H4 (cell line): ENCODE measurements around the gene LYL1. TPM values are rescaled to one million over a fixed set of nuclear protein-coding genes. Genes with fewer than 3 reads are reported as not detected.

Experiments used
- DNase-seq: peaks from one replicate; pipeline ENCODE4 v3.0.0-alpha.2; 2015; ENCODE audit warnings: low spot score
- total RNA-seq: library from RNA; depleted of rRNA; stranded (reverse); fragments of >200 nt; shearing (Covaris generic); gene quantifications from 2 replicates; pipeline ENCODE4 v1.2.3, GENCODE V29; 2014

Gene LYL1
- total RNA-seq, 1 experiment from 2014 or later = not detected

GRCh38 chr19:13073263-13073662 is 29.4 kb downstream of the LYL1 start:
- DNase-seq = no peak

GRCh38 chr19:13072188-13072908 is 30.3 kb downstream of the LYL1 start:
- no peak for DNase-seq

DNA sequence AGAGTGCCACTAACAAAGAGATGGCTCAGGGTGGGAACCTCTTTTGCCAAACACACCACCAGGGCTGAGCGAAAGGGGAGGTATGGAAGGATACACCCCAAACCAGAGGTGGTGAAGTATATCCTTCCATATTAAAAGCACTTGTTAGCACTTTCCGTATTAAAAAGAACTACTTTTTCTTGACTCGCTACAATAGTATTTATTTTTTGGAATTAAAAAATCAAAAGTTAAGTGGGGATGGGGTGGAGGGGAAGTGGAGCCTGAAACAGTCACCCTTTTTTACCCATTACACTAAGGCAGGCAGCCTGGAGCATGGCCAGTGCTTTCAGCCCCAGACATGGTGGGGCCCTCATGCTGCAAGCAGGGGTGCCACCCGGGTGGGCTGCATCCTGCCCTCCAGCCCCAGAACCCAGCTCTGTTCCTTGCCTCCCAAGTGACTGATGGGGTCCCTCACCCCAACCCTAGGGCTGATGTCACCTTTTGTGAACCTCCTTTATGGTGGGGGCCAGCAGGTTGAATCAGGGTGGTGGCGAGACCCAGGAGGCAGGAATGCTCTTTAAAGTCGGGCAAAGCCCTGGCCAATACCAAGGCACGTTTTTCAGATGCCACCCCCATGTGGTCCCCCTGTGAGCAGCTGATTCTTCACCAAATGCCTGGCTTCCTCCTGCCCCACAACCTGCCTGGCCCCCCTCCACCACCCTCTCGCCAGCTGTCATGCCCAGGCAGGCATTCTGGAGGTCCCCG is 31.0 kb downstream of the LYL1 start:
- DNase-seq = no peak

GRCh38 chr19:13070425-13071140 is 32.1 kb downstream of the LYL1 start:
- DNase-seq = no peak

GRCh38 chr19:13069415-13070359 is 33.0 kb downstream of the LYL1 start:
- no peak for DNase-seq

DNA sequence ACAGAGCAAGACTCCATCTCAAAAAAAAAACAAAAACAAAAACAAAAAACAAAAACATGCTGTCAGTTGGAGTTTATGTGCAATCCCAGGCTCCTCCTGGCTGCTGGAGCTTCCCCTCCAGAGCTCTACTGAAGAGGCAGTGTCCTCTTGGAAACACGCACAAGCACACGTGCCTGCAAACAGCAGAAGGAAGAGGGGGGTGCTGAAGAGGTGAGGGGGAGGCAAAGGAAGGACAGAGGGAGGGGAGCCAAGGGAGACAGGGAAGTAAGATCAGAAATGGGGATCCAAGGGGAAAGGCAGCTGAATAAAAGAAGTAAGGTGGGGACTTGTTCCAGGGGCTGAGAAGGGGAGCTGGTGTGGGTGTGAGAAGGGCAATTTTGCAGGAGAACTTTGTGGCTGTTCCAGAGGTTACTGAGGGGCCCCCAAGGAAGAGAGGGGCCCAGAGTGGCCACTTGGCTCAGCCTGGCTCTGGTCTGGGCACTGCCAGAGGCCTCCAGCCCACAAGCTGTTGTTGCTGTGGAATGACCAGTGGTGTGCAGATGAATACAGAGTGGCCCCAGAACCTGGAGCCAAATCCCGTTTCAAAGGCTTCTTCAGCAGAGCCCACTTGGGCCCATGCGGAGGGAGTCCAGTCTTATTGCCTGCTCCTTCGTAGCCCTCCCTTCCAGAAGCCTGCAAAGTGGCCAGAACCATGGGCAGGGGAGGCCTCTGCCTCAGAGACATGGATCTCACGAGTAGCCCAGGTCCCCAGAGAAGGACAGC is 34.4 kb downstream of the LYL1 start:
- DNase-seq = no peak

- no peak for DNase-seq
These were observed 35.5 kb downstream of the LYL1 start for GRCh38 chr19:13066933-13067807.

DNA sequence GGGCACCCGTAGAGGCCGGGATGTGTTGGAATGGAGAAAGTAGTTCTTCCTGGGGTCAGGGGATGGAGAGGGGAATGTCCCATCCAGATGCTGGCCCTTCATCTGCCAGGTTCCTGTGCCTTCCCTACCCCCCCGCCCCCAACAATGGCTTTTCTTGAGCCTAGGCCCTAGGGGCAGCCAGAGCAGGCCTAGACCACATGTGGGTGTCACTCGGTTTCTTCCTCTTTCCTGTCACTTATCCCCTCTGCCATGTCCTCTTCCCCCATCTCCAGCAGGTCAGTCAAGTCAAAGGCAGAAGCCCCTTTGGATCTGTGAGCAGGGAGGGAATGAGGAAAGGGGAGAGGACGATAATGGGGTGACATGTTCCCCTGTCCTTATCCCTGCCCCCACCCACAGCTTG is 36.4 kb downstream of the LYL1 start:
- DNase-seq = no peak

DNA sequence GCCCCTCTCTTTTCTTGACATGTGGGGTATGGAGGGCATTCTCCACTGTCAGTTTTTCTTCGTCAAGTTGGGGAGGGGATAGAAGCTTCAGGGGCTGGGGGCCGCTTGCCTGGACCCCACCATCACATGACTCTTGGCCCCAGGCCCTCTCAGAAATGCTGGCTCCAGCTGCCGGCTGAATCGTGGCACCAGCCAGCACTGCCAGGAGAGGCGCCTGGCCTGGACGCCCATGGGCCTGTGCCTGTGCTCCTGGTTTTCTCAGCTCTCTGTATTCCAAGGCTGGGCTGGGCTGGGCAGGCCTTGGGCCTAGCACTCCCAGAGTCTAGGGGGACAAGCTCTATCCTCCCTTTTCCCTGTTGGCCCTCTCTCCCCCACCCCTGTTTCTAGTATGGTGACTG is 38.6 kb downstream of the LYL1 start:
- DNase-seq = no peak

GRCh38 chr19:13063461-13064091 is 39.1 kb downstream of the LYL1 start:
- no peak for DNase-seq

GRCh38 chr19:13062317-13062716 is 40.3 kb downstream of the LYL1 start:
- no peak for DNase-seq

DNA sequence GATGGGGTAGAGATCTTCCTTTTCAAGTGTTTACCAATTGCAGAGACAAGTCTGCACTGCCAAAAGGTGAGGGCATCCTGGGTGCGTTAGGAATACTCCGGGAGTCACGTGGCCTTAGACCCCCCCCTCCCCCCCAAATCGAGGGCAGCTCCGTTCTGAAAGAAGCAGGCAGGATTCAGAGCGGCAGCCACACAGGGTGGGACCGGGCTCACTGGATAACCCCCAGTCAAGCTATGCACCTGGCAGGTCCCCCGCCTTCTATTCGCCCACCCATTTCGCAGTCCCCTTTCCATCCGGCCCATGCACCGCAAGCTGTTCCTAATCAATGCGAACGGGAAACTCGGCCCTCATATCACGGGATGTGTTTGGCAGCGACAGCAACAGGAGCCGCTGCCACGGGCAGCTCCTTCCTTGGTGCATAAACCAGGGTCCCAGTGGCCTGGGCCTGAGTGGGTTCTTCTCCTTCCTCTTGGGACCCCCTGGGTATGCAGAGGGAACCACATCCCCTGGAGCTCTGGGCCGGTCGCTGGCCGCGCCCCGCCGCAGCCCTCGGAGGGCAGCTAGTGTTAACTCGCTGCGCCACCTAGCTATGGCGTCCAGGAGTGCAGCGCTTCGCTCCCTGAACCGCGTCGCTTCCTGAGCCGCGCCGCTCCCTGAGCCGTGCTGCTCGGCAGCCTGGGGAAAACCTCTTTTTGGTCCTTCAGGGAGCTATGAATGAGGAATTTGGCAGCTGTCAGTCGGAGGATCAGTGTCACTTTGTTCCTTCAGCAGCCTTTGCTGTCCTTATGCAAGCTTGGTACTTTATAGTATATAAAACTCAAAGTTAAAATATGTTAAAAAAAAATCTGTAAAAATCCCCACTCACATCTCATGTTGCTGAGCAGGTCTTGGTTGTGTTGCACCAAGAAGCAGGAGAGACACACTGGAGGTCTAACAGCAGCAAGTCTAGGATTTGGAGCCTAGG is 41.4 kb downstream of the LYL1 start:
- peak; percentile 62 for DNase-seq

DNA sequence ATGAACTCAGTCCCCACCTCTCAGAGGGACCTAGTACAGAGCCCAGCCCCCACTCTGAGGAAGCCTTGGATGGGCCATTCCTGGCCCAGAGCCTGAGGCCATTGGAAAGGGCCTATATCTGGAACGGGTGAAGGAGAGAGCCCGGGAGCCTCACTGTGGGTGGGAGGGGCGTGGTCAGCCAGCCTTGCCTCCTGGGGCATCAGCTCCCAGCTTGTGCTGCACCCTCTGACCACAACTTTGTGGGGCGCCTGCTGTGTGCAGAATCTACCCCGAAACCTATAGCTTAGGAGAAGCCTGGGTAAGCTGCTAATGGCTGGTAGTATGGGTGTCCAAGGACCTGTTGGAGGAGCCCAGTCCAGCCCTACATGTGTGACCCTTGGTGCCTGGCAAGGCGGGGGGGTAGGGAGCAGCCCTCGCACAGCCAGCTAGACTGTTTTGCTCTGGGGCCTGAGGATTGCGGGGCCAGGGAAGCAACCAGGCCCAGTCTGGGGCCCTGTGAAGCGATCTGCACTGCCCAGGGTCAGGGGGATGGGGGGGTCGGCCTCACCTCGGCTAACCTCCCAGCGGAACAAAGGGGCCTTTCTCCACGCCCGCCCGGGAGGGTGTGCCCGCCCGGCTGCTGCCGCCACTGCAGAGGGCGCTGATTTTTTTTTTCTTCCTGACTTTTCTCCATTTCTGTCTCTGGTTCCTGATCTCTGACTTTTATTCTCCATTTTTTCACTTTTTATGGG is 42.3 kb downstream of the LYL1 start:
- DNase-seq = peak; percentile 37

GRCh38 chr19:13058951-13059660 is 43.6 kb downstream of the LYL1 start:
- no peak for DNase-seq

- peak; percentile 42 for DNase-seq
These were observed 44.9 kb downstream of the LYL1 start for GRCh38 chr19:13057744-13058143.

GRCh38 chr19:13057147-13057572 is 45.5 kb downstream of the LYL1 start:
- DNase-seq = peak; percentile 75
